Hematopoietic multipotent progenitor cell treated with erythropoietin and hydrocortisone succinate and interleukin-3 and kit ligand, for 17 days (in vitro differentiated cells): Measurements from ENCODE around the gene PLEKHA3.

Source experiments
- DNase-seq: peaks from one replicate; pipeline ENCODE4 v3.0.0-alpha.2; 2015; ENCODE audit warnings: low spot score

Gene PLEKHA3

DNA sequence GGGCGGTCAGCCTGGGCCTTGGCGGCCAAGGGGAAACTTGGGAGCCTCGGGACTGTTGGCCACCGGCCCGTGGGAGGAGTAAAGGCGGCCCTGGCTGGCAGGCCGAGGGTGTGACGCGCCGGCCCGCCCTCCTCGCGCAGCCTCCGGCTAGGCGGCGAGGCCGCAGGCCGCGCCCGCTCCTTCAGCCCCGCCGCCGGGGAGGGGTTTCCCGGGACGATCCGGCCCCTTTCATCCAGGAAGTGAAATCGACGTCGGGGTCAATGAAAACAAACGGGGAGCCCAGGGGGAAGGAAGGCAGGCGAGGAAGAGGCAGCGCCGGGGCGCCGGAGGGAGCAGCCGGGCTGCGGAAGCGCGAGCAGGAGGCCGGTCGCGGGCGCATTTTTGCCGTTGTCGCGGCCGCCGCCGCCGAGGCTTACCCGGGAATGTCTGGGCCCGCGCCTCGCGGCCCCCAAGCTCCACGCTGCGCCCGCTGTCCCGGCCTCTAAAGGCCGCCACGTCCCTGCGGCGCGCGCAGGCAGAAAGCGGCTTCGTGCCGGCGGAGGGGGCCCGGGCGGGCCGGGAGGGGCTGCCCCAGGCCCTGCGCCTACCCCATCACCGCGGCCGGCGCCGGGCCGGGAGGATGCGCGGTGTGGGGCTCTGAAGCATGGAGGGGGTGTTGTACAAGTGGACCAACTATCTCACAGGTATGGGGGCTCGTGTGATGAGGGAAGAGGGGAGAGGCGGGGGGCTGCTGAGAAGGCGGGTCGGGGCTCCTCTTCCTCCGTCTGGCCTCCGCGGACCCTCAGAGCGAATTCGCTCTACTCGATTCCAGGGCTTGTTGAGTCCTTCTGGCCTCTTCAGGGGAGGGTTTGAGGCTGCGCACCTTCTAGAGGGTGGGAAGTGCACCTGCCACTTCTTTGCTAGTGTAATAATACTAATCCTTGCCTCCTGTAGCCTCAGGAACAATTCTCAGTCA is at the start of gene PLEKHA3:
Gene PLEKHA3, plus strand, starts transcription at position 231 of the 955 bp plus-strand sequence. Its CDS starts 413 bp downstream, at position 644.
- peak; percentile 84 for DNase-seq

GRCh38 chr2:178436662-178437061 is 43.6 kb upstream of the PLEKHA3 start:
- no peak for DNase-seq

DNA sequence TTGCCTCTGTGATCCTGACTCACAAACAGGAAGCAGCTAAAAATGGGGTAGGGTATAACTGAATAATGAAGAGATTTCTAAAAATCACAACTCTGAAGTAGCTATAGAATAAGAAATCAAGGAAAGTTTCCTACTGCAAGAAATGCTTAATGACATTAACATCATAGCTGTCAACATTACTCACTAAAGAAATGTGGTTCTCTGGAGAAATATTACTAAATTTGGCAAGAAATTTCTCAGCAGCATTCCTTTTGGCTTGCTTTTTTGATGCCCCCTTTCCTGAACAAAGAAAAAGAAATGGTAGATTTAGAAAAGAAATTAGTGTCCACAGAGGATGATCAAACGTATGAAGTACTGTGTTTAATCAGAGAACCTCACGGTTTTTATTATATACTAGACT is 38.8 kb upstream of the PLEKHA3 start:
- DNase-seq, result no peak

DNA sequence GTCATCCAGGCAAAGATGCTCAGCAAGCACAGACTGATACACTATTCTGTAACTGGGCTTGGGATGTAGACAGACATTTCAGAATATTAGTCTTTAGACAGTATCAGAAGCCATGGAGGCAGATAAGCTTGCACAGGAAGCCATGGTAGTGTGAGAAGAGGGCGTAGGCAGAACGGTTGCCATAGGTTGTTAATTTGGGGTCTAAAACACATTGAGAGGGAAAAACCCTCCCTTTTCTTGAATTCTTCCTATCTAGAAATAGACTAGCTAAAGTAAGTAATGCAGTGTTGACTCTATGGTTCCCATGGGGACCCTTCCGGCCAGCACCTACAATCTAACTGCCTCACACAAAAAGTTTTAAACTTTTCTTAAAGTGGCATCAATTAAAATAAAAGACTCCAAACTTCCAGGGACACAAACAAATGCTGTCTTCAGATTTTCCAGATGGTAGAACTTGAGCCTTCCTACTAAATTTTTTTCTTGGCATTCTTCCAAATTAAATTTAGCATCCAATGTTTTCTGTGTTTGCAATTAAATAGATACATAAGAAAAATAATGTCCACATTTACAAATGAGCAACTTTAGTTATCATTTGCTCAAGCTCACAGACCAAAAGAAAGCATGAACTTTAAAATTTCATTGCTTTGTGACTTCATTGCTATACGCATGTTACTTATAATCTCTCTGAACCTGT is 31.1 kb upstream of the PLEKHA3 start:
- no peak for DNase-seq

GRCh38 chr2:178449700-178450523 is 30.3 kb upstream of the PLEKHA3 start:
- no peak for DNase-seq

GRCh38 chr2:178450524-178450773 is 29.8 kb upstream of the PLEKHA3 start:
- no peak for DNase-seq

DNA sequence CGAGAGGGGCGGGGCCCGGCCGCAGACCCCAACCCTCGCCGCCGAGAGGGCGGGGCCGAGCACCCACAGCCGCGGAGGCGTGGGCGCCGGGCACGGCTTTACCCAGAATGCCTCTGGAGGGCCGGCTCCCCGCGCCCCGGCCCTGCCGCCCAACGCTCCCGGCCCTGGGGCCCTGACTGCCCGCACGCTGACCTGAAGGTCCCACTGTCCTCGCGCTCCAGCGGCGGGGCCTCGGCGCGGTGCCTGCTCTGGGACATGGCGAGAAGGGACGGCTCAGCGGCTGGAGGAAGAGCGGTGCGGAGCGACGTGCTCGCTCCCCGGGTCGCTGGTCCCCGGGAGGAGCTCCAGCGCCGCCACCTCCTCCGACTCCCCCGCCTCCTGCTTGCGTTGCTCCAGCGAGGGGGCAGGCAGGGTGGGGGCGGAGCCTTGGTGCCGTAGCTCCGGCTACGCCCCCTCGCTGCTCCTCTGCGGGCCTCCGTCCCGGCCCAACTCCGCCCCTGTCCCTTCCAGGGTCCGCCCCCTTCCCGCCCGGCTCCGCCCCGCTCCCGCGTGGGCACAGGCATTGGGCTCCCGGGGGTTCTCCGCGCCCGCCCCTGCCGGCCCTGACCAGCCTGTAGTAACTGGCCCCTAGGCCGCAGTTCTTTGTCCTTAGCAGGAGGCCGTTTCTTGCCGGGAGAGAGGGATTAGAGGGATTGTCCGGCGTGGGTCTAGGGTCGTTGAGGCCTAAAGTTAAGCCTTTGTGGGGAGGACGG is 29.3 kb upstream of the PLEKHA3 start, which contains the start of the genes PJVK and PRKRA:
Gene PJVK, plus strand, starts transcription at position 605 of the 752 bp plus-strand sequence. CDS start 2,032 bp downstream, outside the sequence.
Gene PRKRA, minus strand, starts transcription at position 402 of the 752 bp plus-strand sequence. Its CDS starts 145 bp downstream, at position 257.
- peak; percentile 93 for DNase-seq

DNA sequence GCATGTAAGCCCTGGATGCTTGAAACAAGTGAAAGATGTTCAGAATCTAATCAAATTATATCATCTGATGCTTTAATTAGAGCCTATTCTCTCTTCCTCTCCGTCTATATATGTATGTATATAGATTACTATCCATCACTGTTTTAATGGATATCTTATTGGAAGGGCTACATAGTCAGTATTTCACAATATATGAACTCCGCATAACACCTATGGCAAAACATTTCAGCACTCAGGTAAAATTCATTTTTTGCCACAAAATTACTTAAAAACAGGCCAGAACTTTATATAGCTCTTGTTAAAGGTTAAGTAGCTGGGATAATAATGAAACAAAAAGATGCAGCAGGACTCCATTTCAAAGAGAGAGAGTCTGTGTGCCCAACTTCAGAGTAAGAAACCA is 27.9 kb upstream of the PLEKHA3 start:
- no peak for DNase-seq

- DNase-seq, result no peak
Measured at GRCh38 chr2:178452870-178453269, 27.4 kb upstream of the PLEKHA3 start.

GRCh38 chr2:178455947-178456346 is 24.3 kb upstream of the PLEKHA3 start:
- DNase-seq, result no peak

GRCh38 chr2:178457390-178457886 is 22.8 kb upstream of the PLEKHA3 start:
- DNase-seq, result no peak

GRCh38 chr2:178469219-178469849 is 10.9 kb upstream of the PLEKHA3 start:
- DNase-seq, result no peak

DNA sequence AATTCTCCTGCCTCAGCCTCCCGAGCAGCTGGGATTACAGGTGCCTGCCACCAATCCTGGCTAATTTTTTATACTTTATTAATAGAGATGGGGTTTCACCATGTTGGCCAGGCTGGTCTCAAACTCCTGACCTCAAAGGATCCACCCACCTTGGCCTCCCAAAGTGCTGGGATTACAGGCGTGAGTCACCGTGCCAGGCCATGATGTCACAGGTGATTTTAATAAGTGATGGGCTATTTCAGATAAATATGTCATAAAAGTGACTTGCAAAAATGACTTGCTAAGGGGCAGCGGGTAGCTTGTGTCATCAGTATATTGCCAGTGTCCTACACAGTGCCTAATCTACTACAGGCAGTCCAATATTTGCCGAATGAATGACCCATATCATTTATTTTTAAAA is 8.9 kb upstream of the PLEKHA3 start:
- peak; percentile 43 for DNase-seq

- no peak for DNase-seq
Measured at GRCh38 chr2:178473373-178473772, 6.9 kb upstream of the PLEKHA3 start.

GRCh38 chr2:178473931-178474330 is 6.3 kb upstream of the PLEKHA3 start:
- DNase-seq, result no peak

DNA sequence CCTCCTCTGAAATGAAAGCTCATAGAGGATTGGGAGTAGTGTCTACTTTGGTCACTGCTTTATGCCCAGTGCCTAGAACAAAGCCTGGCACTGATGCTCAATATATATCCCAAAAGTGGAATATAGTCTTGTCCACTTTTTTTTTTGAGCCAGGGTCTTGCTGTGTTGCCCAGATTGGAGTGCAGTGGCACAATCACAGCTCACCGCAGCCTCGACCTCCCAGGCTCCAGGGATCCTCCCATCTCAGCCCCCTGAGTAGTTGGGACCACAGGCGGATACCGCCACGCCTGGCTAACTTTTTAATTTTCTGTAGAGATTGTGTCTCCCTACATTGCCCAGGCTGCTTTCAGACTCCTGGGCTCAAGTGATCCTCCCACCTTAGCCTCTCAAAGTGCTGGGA is 5.7 kb upstream of the PLEKHA3 start:
- DNase-seq, result no peak

DNA sequence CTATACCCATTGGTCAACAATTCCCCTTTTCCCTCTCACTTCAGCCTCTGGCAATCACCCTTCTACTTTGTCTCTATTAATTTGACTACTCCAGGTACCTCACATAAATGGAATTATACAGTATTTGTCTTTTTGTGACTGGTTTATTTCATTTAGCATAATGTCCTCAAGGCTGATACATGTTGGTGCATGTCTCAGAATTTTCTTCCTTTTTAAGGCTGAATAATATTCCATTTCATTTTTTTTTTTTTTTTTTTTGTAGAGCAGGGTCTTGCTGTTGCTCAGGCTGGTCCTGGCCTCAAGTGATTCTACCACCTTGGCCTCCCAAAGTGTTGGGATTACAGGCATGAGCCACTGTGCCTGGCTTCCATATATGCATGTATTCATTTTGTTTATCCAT is 3.8 kb upstream of the PLEKHA3 start:
- DNase-seq, result no peak

DNA sequence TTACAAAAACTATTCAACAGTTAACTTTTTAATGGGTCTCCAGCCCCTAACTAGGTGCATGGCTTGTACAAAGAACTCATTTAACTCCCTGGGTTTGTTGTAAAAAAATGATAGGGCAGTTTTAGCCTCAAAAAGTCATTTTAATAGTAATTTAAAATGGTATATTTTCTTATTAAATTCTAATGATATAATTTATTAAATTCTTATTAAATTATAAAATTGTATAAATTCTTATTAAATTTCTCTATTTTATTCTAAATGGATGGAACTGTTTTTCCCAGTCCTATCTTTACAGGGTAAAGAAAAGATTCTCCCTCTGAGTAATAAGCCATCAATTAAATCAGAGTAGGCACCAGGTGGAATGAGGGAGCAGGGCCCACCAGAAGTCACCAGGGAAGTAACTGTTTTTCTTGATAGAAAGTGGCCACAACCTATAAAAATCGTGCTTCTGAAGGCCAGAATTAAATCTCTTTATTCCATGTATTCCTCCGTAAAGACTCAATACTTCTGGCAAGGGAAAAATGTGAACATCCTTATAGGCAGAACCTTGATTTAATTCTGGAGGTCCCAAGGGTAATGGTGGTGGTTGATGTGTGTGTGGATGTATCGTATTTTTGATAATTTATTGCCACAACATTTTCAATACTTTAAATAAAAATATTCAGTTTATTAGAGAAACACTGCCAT is 2.7 kb upstream of the PLEKHA3 start:
- no peak for DNase-seq

GRCh38 chr2:178478130-178478438 is 2.2 kb upstream of the PLEKHA3 start:
- no peak for DNase-seq
